ENCODE data around the gene PARD6A. TPM values are rescaled to one million over a fixed set of nuclear protein-coding genes. Genes with fewer than 3 reads are reported as not detected.
A peak's percentile ranks its signal among the peaks of the same experiment; 100 is the strongest.

PARD6A gene
- 10 to 100 TPM in 1 of 2 experiments, 1 to 10 TPM in 1; 9.5 to 11.1 TPM for total RNA-seq

GRCh38 chr16:67660564-67661028 is at the start of gene PARD6A:
PARD6A (plus strand) TSS chr16:67660960; CDS start chr16:67661039, 79 bp downstream.
- ATAC-seq (ENCODE audit: low read depth) (peak; percentile 85), DNase-seq (peak; percentile 93)
- Mint-ChIP-seq H3K4me3 (peak within 1 kb of the TSS; percentile 95), H3K27me3 (no peaks in the 10 kb centered on the region), H3K36me3 (peaks cover 3% of the 10 kb centered on the region), H3K27ac (peak within 1 kb of the TSS; percentile 95), H3K9me3 (no peaks in the 10 kb centered on the region), H3K4me1 (peaks cover 14% of the 10 kb centered on the region)
- POLR2A ChIA-PET = interaction anchor here (0.6 to 6.1 kb wide), 17 partner anchors 8 to 276 kb away, joined by 3 to 72 read pairs (median 7); partner anchors contain the start of genes ATP6V0D1, CARMIL2, CTCF and GFOD2

- no peak for ATAC-seq (ENCODE audit: low read depth)
- Mint-ChIP-seq H3K4me3 (no peak overlapping the region), H3K27ac (no peak overlapping the region), H3K36me3 (peaks cover 10% of the 10 kb centered on the region), H3K9me3 (no peaks in the 10 kb centered on the region), H3K4me1 (no peaks in the 10 kb centered on the region), H3K27me3 (no peaks in the 10 kb centered on the region)
- DNase-seq = no peak
- POLR2A ChIA-PET = no interaction called here
These were observed 47.0 kb upstream of the PARD6A start for GRCh38 chr16:67613808-67614207.

- no peaks in the 10 kb centered on the region for H3K27me3 Mint-ChIP-seq
- no peaks in the 10 kb centered on the region for H3K9me3 Mint-ChIP-seq
- POLR2A ChIA-PET = interaction anchor here (1.3 kb wide), 1 partner anchor 32 kb away, joined by 3 read pairs; the partner anchor contains the start of gene ACD
- no peak for DNase-seq
- peaks cover 2% of the 10 kb centered on the region for H3K4me1 Mint-ChIP-seq
- ATAC-seq (ENCODE audit: low read depth) = no peak
- H3K4me3 Mint-ChIP-seq = no peak overlapping the region
- peaks cover 27% of the 10 kb centered on the region for H3K36me3 Mint-ChIP-seq
- no peak overlapping the region for H3K27ac Mint-ChIP-seq
These were observed 32.5 kb upstream of the PARD6A start for GRCh38 chr16:67628216-67628615.

- H3K27ac Mint-ChIP-seq = no peak overlapping the region
- H3K27me3 Mint-ChIP-seq = no peaks in the 10 kb centered on the region
- ATAC-seq (ENCODE audit: low read depth) (no peak), DNase-seq (no peak)
- peaks cover 24% of the 10 kb centered on the region for H3K36me3 Mint-ChIP-seq
- H3K4me3 Mint-ChIP-seq = no peak overlapping the region
- POLR2A ChIA-PET = no interaction called here
- H3K4me1 Mint-ChIP-seq = peaks cover 2% of the 10 kb centered on the region
- no peaks in the 10 kb centered on the region for H3K9me3 Mint-ChIP-seq
These were observed 28.2 kb upstream of the PARD6A start for GRCh38 chr16:67632415-67633172.

- no peaks in the 10 kb centered on the region for H3K27me3 Mint-ChIP-seq
- no peak overlapping the region for H3K27ac Mint-ChIP-seq
- H3K4me1 Mint-ChIP-seq = peaks cover 2% of the 10 kb centered on the region
- DNase-seq = no peak
- no peak for ATAC-seq (ENCODE audit: low read depth)
- H3K4me3 Mint-ChIP-seq = no peak overlapping the region
- H3K36me3 Mint-ChIP-seq = peaks cover 10% of the 10 kb centered on the region
- POLR2A ChIA-PET = no interaction called here
- no peaks in the 10 kb centered on the region for H3K9me3 Mint-ChIP-seq
These were observed 24.0 kb upstream of the PARD6A start for GRCh38 chr16:67636713-67637112.

- peaks cover 8% of the 10 kb centered on the region for H3K36me3 Mint-ChIP-seq
- H3K4me3 Mint-ChIP-seq = no peak overlapping the region
- no peaks in the 10 kb centered on the region for H3K27me3 Mint-ChIP-seq
- no peak for DNase-seq
- H3K4me1 Mint-ChIP-seq = no peaks in the 10 kb centered on the region
- H3K9me3 Mint-ChIP-seq = no peaks in the 10 kb centered on the region
- POLR2A ChIA-PET = no interaction called here
- ATAC-seq (ENCODE audit: low read depth) = no peak
- H3K27ac Mint-ChIP-seq = no peak overlapping the region
These were observed 23.1 kb upstream of the PARD6A start for GRCh38 chr16:67637625-67638024.

- H3K36me3 Mint-ChIP-seq = peaks cover 1% of the 10 kb centered on the region
- no peak overlapping the region for H3K4me3 Mint-ChIP-seq
- ATAC-seq (ENCODE audit: low read depth) = no peak
- H3K27ac Mint-ChIP-seq = no peak overlapping the region
- DNase-seq = no peak
- POLR2A ChIA-PET = interaction anchor here (1.5 to 5.9 kb wide), 3 partner anchors 18 to 95 kb away, joined by 5 to 99 read pairs (median 66); partner anchors contain the start of genes ACD and CTCF
- no peaks in the 10 kb centered on the region for H3K9me3 Mint-ChIP-seq
- H3K27me3 Mint-ChIP-seq = no peaks in the 10 kb centered on the region
- H3K4me1 Mint-ChIP-seq = peaks cover 5% of the 10 kb centered on the region
These were observed 18.7 kb upstream of the PARD6A start for GRCh38 chr16:67641779-67642708.

GRCh38 chr16:67644038-67644437 is 16.7 kb upstream of the PARD6A start:
- H3K27me3 Mint-ChIP-seq = no peaks in the 10 kb centered on the region
- ATAC-seq (ENCODE audit: low read depth) (no peak), DNase-seq (no peak)
- POLR2A ChIA-PET = interaction anchor here (0.7 to 5.9 kb wide), 10 partner anchors 16 to 483 kb away, joined by 3 to 99 read pairs (median 12); partner anchors contain the start of genes ACD, ATP6V0D1, C16orf86 and CTCF
- no peaks in the 10 kb centered on the region for H3K9me3 Mint-ChIP-seq
- peaks cover 2% of the 10 kb centered on the region for H3K36me3 Mint-ChIP-seq
- peaks cover 5% of the 10 kb centered on the region for H3K4me1 Mint-ChIP-seq
- H3K4me3 Mint-ChIP-seq = peak overlapping the region; percentile 75
- H3K27ac Mint-ChIP-seq = peak overlapping the region; percentile 80

GRCh38 chr16:67645397-67646121 is 15.2 kb upstream of the PARD6A start:
- POLR2A ChIA-PET = interaction anchor here (0.6 to 5.9 kb wide), 23 partner anchors 13 to 485 kb away, joined by 3 to 99 read pairs (median 4); partner anchors contain the start of genes ACD, ATP6V0D1, C16orf86 and CTCF
- H3K9me3 Mint-ChIP-seq = no peaks in the 10 kb centered on the region
- H3K4me1 Mint-ChIP-seq = peaks cover 9% of the 10 kb centered on the region
- H3K36me3 Mint-ChIP-seq = peaks cover 9% of the 10 kb centered on the region
- ATAC-seq (ENCODE audit: low read depth) (peak; percentile 3), DNase-seq (no peak)
- H3K27ac Mint-ChIP-seq = peak overlapping the region; percentile 96
- H3K27me3 Mint-ChIP-seq = no peaks in the 10 kb centered on the region
- H3K4me3 Mint-ChIP-seq = peak overlapping the region; percentile 92

GRCh38 chr16:67647111-67647651 is 13.6 kb upstream of the PARD6A start:
- Mint-ChIP-seq H3K27me3 (no peaks in the 10 kb centered on the region), H3K36me3 (peaks cover 16% of the 10 kb centered on the region), H3K9me3 (no peaks in the 10 kb centered on the region), H3K4me3 (no peak overlapping the region), H3K27ac (no peak overlapping the region), H3K4me1 (peaks cover 11% of the 10 kb centered on the region)
- POLR2A ChIA-PET = interaction anchor here (1.1 to 5.9 kb wide), 4 partner anchors 11 to 100 kb away, joined by 3 to 99 read pairs (median 69); partner anchors contain the start of genes ACD, CTCF and PARD6A
- DNase-seq (no peak), ATAC-seq (ENCODE audit: low read depth) (no peak)

GRCh38 chr16:67647681-67648080 is 13.1 kb upstream of the PARD6A start:
- POLR2A ChIA-PET = interaction anchor here (1.1 to 5.9 kb wide), 3 partner anchors 11 to 101 kb away, joined by 3 to 99 read pairs (median 72); partner anchors contain the start of genes ACD and PARD6A
- Mint-ChIP-seq H3K36me3 (peaks cover 18% of the 10 kb centered on the region), H3K27ac (no peak overlapping the region), H3K27me3 (no peaks in the 10 kb centered on the region), H3K4me3 (no peak overlapping the region), H3K9me3 (no peaks in the 10 kb centered on the region), H3K4me1 (peaks cover 11% of the 10 kb centered on the region)
- no peak for DNase-seq
- no peak for ATAC-seq (ENCODE audit: low read depth)

GRCh38 chr16:67648088-67648763 is 12.5 kb upstream of the PARD6A start:
- Mint-ChIP-seq H3K27ac (no peak overlapping the region), H3K27me3 (no peaks in the 10 kb centered on the region), H3K36me3 (peaks cover 18% of the 10 kb centered on the region), H3K4me1 (peaks cover 11% of the 10 kb centered on the region), H3K9me3 (no peaks in the 10 kb centered on the region), H3K4me3 (no peak overlapping the region)
- no peak for DNase-seq
- ATAC-seq (ENCODE audit: low read depth) = no peak
- POLR2A ChIA-PET = interaction anchor here (4.2 to 5.9 kb wide), 2 partner anchors 10 to 101 kb away, joined by 72 to 99 read pairs; partner anchors contain the start of genes ACD and PARD6A

All from activated naive CD8-positive, alpha-beta T cell treated with anti-CD3 and anti-CD28 coated beads, Interleukin-2, amount 10 ng/mL, durations not matched to agents 7 days and 5 days (primary cell).